Measurements from ENCODE around the gene SLC35E4.

DNA sequence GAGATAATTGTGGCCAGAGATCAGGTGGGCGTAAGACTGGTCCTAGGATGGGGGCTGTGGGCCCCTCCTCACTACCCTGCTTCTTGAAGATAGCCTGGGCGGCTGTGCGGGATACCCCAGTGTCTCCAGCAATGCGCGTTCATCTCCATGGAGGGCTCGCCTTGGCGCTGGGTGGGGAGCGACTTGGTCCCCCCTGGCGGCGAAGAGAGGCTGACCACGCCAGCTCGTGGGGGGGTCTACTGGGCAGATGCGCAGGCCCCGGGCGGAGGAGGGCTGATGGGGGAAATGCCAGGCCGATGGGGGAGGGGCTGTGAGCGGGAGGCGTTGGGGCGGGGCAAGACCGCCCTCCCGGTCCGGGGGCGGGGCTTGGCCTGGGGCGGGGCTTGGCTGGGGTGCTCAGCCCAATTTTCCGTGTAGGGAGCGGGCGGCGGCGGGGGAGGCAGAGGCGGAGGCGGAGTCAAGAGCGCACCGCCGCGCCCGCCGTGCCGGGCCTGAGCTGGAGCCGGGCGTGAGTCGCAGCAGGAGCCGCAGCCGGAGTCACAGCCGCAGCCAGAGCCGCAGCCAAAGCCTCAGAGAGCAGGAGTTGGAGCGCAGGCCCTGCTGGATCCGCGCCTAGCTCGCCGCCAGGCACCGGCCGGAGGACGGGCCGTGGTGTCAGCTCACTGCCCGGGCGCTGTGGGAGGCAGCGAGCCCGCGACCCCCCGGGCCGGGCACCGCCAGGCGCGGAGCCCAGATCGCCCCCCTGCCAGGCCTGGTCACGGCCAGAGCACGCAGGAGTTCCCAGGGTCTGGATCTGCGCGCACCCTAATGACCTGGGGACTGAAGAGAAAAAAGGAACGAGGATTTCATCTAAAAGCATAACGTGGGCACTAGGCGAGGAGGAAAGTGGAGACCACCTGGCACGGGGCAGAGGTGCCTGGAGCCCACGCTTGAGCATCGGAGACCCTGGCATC, at the start of gene SLC35E4:
- TF ChIP-seq POLR2AphosphoS5 (IDR thresholded peaks at IDR 0.05; ENCODE audit: low read depth, low read length) = no peak
- no peak for TF ChIP-seq TAF1 (IDR thresholded peaks at IDR 0.05; ENCODE audit: borderline replicate concordance, low read depth, low read length)
- peak; percentile 37; the same call in 1 of the 2 replicates for TF ChIP-seq POLR2A (IDR thresholded peaks at IDR 0.05; ENCODE audit: low read depth, low read length)

All from GM12892 (cell line).